ENCODE measurements around the gene CEP95.

Gene CEP95

GRCh38 chr17:64527914-64528313 is 21.1 kb downstream of the CEP95 start:
- no peak for DNase-seq

- DNase-seq: no peak
These were observed 22.4 kb downstream of the CEP95 start for GRCh38 chr17:64529221-64529620.

GRCh38 chr17:64531955-64532371 is 25.2 kb downstream of the CEP95 start:
- DNase-seq: no peak

DNA sequence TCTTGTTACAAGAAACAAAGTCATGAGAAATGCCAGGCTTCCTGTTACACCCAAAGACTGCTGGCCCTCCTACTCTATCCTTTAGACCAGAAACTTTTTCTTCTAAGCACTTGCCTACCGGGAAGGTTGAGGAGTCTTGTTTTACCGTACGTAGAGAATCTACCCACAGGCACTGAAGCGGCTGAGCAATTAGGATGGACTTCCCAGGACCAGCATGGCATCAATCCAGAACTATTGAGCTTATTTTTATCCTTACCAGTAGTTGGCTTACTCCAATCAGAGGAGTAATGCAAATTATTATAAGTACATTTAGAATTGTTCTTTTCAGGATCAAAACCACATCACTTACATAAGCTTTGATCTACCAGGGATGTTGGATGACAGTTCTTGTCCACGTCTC is 25.6 kb downstream of the CEP95 start:
- DNase-seq: no peak

- DNase-seq: no peak
These were observed 27.0 kb downstream of the CEP95 start for GRCh38 chr17:64533784-64534183.

- DNase-seq: no peak
These were observed 27.4 kb downstream of the CEP95 start for GRCh38 chr17:64534187-64534586.

- no peak for DNase-seq
These were observed 28.6 kb downstream of the CEP95 start for GRCh38 chr17:64535357-64535756.

GRCh38 chr17:64536913-64537312 is 30.1 kb downstream of the CEP95 start:
- no peak for DNase-seq

GRCh38 chr17:64537488-64537887 is 30.7 kb downstream of the CEP95 start:
- DNase-seq: no peak

GRCh38 chr17:64538508-64539130 is 31.8 kb downstream of the CEP95 start:
- DNase-seq: no peak

- no peak for DNase-seq
These were observed 33.5 kb downstream of the CEP95 start for GRCh38 chr17:64540118-64540776.

DNA sequence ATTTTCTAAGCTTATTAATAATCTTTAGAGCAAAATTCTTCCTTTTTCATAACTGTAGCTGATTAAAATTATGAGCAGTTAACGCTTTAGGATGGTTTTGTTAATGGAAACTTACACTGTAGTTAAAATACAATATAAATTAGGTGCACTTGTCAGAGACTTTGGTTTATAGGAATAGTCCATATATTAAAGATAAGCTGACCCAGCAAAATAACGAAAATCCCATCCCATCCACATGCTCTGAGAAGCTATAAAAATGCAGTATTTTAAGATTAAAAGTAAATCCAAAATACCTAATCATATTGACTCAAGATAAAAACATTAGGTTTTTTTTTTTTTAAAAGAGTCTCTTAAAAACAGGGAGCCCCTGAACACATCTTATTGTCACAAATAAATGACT is 38.0 kb downstream of the CEP95 start:
- no peak for DNase-seq

DNA sequence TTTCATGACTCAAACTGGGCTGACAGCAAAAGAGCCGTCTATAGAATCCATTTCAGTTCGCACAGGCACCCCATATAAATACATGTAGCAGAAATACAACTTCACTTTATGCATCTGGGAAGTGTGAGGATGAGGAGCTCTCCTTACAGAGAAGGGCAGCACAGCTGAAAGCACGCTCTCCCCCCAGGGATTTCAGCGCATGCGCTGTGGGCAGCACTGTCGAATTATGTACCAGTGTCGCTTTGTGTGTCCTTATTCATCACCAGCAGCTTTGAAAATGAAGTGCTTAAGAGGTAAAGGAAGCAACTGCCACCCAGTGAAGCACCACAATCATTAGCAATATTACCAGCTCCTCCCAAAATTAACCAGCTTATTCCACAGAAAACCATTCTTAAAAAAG is 39.9 kb downstream of the CEP95 start:
- no peak for DNase-seq

DNA sequence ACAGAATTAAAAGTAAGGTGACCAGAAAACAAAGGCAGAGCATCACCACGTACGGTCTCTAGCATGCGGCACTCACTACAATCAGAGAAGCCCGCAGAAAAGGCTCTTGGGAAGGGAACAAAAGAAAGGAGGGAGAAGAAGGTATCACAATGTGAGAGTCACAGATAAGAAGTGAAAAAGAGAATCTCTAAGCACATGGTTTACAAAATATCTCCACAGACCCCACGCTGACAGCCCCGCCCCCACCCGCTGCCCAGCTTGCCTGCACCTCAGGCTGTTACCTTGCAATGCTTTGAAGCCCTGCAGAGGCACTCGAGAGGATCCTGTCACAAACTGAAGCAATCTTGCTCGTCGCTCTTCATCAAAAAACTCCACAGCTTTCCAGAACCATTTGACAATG is 40.5 kb downstream of the CEP95 start:
- no peak for DNase-seq

- DNase-seq: no peak
These were observed 44.7 kb downstream of the CEP95 start for GRCh38 chr17:64551461-64551860.

- DNase-seq: no peak
These were observed 47.4 kb downstream of the CEP95 start for GRCh38 chr17:64554028-64554637.

- no peak for DNase-seq
These were observed 48.5 kb downstream of the CEP95 start for GRCh38 chr17:64555281-64555680.

DNA sequence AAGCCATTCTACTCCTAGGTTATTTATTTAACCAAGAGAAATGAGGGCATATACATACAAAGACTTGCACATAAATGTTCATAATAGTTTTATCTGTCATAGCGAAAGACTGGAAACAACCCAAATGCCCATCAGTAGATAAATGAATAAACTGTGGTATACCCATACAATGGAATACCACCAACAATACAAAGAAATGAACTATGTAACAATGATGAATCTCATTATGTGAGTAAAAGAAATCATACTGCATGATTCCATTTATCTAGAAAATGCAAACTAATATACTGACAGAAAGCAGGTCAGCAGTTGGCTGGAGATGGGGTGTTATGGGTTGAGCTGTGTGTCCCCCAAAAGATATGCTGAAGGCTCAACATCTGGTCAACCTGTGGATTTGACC is 57.3 kb downstream of the CEP95 start:
- DNase-seq: no peak

GRCh38 chr17:64565563-64565962 is 58.8 kb downstream of the CEP95 start:
- DNase-seq: no peak

- no peak for DNase-seq
These were observed 65.0 kb downstream of the CEP95 start for GRCh38 chr17:64571746-64572145.

GRCh38 chr17:64572682-64573154 is 65.9 kb downstream of the CEP95 start:
- peak; percentile 5 for DNase-seq

DNA sequence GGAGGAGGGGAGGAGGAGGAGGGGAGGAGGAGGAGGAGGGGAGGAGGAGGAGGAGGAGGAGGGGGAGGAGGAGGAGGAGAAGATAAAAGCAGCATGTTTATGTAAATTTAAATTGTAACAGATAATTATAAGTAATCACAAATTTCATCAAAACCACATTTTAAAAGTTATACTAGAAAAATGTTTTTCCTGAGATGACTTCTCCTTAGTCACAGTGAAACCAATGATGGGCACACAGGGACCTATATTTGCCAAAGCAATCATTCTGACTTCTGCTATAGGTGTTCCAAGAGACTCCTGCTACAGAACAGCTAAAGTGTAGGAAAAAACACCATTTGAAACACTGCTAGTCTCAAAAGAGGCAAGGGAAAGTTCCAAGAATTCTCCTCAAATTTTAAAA is 66.4 kb downstream of the CEP95 start:
- no peak for DNase-seq

- no peak for DNase-seq
These were observed 67.9 kb downstream of the CEP95 start for GRCh38 chr17:64574646-64575045.

DNA sequence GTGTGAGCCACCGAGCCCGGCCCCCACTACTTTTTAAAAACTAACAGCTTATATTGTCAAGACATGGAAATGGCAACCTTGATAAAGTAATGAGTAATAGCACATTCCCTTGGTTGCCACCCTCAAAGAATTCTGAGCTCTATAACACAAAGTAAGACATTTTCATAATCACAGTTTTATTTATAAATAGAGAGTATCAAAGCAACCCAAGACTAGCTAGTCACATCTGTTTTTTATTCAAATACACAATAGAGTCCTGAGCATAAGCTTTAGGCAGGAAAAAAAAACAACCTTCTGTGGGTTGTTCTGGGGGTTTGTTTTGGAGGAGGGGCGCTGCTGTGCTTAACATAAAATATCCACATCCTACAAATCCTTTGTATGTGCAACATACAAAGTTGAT is 68.7 kb downstream of the CEP95 start:
- DNase-seq: no peak

Data from amniotic stem cell (primary cell).